GM18907 (cell line): ENCODE data around the gene KCTD6.
A peak's percentile ranks its signal among the peaks of the same experiment; 100 is the strongest.

Experiments
- ATAC-seq: cut with Tn5 transposase; IDR thresholded peaks from one replicate; pipeline ENCODE4 v1.9.1; 2021; ENCODE audit warnings: mild to moderate bottlenecking, moderate library complexity; ENCODE audit not compliant: unreplicated experiment

The KCTD6 gene

GRCh38 chr3:58491506-58492402, at the start of gene KCTD6:
Gene KCTD6 (plus strand): TSS chr3:58492096. CDS start chr3:58498756, 6,660 bp downstream.
- peak; percentile 92 for ATAC-seq

- no peak for ATAC-seq
Measured at GRCh38 chr3:58452176-58452575, 39.7 kb upstream of the KCTD6 start.

- no peak for ATAC-seq
Measured at GRCh38 chr3:58459160-58459559, 32.7 kb upstream of the KCTD6 start.

- ATAC-seq = no peak
Measured at GRCh38 chr3:58462829-58463180, 29.1 kb upstream of the KCTD6 start.

- peak; percentile 66 for ATAC-seq
Measured at GRCh38 chr3:58463181-58463941, 28.5 kb upstream of the KCTD6 start.

GRCh38 chr3:58463942-58464271, 28.0 kb upstream of the KCTD6 start:
- ATAC-seq = no peak

- no peak for ATAC-seq
Measured at GRCh38 chr3:58464866-58465265, 27.0 kb upstream of the KCTD6 start.

- ATAC-seq = no peak
Measured at GRCh38 chr3:58466899-58467563, 24.9 kb upstream of the KCTD6 start.

GRCh38 chr3:58469096-58469495, 22.8 kb upstream of the KCTD6 start:
- no peak for ATAC-seq

GRCh38 chr3:58470363-58471024, 21.4 kb upstream of the KCTD6 start:
- ATAC-seq = no peak

- no peak for ATAC-seq
Measured at GRCh38 chr3:58471025-58471887, 20.6 kb upstream of the KCTD6 start.

GRCh38 chr3:58473275-58473674, 18.6 kb upstream of the KCTD6 start:
- ATAC-seq = no peak

- ATAC-seq = no peak
Measured at GRCh38 chr3:58474348-58474911, 17.5 kb upstream of the KCTD6 start.

GRCh38 chr3:58474967-58475578, 16.8 kb upstream of the KCTD6 start:
- ATAC-seq = no peak

- ATAC-seq = no peak
Measured at GRCh38 chr3:58478781-58479180, 13.1 kb upstream of the KCTD6 start.

GRCh38 chr3:58480309-58480708, 11.6 kb upstream of the KCTD6 start:
- ATAC-seq = no peak

GRCh38 chr3:58482917-58483636, 8.8 kb upstream of the KCTD6 start:
- ATAC-seq = no peak

GRCh38 chr3:58484045-58484721, 7.7 kb upstream of the KCTD6 start:
- ATAC-seq = no peak
